GM18867 (cell line): ENCODE results near the gene CUL3.
A peak's percentile ranks its signal among the peaks of the same experiment; 100 is the strongest.
"Not testable (repeated sequence)": the region's sequence is repeated elsewhere in the genome, so short reads cannot be mapped to it uniquely, and the experiment has no call there.

Source experiments
- ATAC-seq: cut with Tn5 transposase; IDR thresholded peaks from one replicate; pipeline ENCODE4 v1.9.1; 2021; ENCODE audit warnings: mild to moderate bottlenecking, moderate library complexity; ENCODE audit not compliant: unreplicated experiment

Gene CUL3

GRCh38 chr2:224485081-224486014 lies 99.8 kb downstream of the CUL3 start:
- not testable (repeated sequence) for ATAC-seq

DNA sequence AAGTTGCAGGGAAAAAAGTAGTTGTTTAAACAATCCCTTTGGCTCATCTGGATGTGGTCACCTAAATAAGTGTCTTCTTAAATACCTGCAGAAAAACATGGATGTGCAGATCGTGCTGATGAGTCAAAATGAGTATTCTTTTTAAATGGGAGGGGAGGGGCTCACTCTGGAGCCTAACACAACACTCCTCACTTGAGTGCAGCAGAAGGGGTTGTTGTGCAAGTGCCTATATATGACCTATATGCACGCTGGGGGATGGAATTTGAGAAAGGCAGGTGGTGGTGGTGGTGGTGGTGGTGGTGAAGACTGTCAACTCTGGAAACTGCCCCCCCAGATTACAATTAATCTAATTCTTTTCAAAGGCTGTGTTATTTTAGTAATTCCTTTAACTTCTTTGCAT lies 105.3 kb downstream of the CUL3 start:
- no peak for ATAC-seq

DNA sequence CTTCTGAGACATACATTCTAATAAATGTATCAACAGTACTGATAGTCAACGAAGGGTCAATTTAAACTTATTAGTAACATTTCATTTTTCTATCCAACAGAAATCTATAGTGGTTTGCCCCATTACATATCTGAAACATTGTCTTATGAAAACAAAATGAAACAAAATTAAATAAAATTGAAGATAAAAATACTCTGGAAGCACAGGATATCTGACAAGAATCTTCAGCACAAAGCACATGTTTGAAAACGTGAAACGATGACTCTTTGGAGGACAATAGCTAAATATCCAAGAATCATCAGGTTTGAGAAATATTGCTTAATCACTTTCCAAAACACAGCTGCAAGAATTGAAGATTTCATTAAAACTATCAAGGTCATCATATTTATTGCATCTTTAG lies 112.3 kb downstream of the CUL3 start:
- ATAC-seq = no peak

- ATAC-seq = no peak
Observed at GRCh38 chr2:224472137-224472536, 113.0 kb downstream of the CUL3 start.

DNA sequence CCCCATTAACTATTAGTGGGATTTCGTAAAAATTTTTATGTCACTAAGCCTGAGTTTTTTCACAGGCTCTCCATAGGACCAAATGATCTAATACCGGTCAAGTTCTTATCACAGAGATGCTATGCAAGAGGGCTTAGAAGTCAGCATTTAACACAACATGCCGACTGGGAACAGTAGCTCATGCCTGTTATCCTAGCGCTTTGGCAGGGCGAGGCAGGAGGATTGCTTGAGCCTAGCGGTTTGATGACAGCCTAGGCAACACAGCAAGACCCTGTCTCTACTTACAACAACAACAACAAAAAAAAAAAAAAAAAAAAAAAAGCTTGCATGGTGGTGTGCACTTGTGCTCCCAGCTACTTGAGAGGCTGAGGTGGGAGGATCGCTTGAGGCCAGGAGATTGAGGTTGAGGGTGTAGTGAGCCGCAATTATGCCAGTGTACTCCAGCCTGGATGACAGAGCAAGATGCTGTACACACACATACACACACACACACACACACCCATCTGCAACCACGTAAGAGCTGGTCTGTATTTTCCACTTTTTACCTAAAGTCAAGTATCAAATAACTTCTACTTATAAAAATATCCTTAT lies 115.7 kb downstream of the CUL3 start:
- ATAC-seq = no peak

- ATAC-seq = no peak
Observed at GRCh38 chr2:224466304-224466895, 118.8 kb downstream of the CUL3 start.

DNA sequence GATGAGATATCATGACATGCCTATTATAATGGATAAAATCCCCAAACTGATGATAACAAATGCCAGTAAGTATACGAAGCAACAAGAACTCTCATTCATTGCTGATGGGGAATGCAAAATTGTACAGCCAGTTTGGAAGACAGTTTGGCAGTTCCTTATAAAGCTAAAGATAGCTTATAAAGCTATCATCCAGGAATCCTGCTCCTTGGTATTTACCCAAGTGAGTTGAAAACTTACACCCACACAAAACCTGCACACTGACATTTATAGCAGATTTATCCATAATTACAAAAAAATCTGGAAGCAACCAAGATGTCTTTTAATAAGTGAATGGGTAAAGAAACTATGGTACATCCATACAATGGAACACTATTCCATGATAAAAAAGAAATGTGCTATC lies 123.8 kb downstream of the CUL3 start:
- no peak for ATAC-seq

GRCh38 chr2:224457408-224458096 lies 127.6 kb downstream of the CUL3 start:
- no peak for ATAC-seq

DNA sequence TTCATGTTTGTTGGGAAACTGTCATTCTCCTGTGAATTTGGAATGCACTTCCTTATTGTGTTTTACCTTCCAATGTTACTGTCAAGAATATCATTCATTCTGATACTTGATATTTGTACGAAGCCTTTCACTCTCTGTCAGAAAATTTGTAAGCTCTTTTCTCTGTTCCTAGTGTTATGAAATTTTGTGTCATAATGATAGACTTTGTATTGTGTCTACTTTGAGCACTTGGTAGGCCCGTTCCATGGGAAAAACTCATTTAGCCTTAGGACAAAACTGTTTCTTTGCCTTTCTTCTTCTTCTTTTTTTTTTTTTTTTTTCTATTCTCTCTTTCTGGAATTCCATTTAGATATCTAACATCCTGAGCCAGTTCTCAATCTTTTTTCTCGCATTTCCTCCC lies 131.3 kb downstream of the CUL3 start:
- ATAC-seq = no peak

- ATAC-seq = no peak
Observed at GRCh38 chr2:224449212-224450147, 135.7 kb downstream of the CUL3 start.

DNA sequence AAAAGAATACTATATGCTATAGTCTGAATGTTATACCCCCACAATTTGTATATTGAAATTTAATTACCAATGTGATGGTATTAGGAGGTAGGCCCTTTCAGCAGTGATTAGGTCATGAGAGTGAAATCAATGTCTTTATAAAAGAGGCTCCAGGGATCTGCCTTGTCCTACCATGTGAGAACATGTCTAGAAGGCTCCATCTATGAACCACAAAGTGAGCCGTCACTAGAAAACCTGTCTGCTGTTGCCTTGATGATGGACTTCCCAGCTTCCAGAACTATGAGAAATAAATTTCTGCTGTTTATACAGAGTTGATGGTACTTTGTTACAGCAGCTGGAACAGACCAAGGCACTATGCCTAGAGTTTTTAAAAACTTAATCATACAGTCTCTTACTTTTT lies 136.9 kb downstream of the CUL3 start:
- no peak for ATAC-seq

- no peak for ATAC-seq
Observed at GRCh38 chr2:224444783-224445182, 140.4 kb downstream of the CUL3 start.

- ATAC-seq = no peak
Observed at GRCh38 chr2:224444021-224444420, 141.1 kb downstream of the CUL3 start.

- peak; percentile 49 for ATAC-seq
Observed at GRCh38 chr2:224442071-224442967, 142.8 kb downstream of the CUL3 start.

- ATAC-seq = no peak
Observed at GRCh38 chr2:224440988-224441387, 144.2 kb downstream of the CUL3 start.

- ATAC-seq = no peak
Observed at GRCh38 chr2:224438726-224439125, 146.4 kb downstream of the CUL3 start.

GRCh38 chr2:224436634-224437033 lies 148.5 kb downstream of the CUL3 start:
- no peak for ATAC-seq

- no peak for ATAC-seq
Observed at GRCh38 chr2:224434618-224435017, 150.5 kb downstream of the CUL3 start.

DNA sequence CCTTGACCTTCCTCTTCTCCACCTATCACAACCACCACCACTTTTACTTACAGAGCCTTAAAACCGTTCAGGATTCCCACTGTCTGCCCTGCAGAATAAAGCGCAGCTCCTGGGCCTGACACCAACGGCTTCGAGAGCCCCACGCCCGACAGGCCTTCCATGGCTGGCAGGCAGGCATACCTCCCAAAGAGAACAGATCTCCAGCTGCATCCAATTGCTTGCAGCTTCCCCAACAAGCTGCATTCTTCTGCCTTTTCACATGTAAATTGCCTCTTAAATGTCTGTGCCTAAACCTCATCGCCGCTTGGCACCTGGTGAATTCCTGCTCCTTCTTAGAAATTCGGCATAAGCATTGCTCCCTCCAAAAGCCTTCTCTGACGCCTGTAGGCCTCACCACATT lies 151.7 kb downstream of the CUL3 start:
- ATAC-seq = no peak
